Panc1 (cell line): ENCODE results near the gene FBLIM1. TPM values are rescaled to one million over a fixed set of nuclear protein-coding genes. Genes with fewer than 3 reads are reported as not detected.

Source experiments
- ATAC-seq: fragments of 200-7000 bp; cut with Tn5 transposase; 2 replicates; pipeline ENCODE4 v1.9.1; 2020; ENCODE audit warnings: mild to moderate bottlenecking, moderate library complexity
- BruUV-seq: library from RNA; stranded (reverse); fragments of 400-500 nt; replicated peaks from 2 replicates; lab custom pipeline; 2021; lab: Mats Ljungman, UMichigan
- CTCF ChIA-PET: fragments of 300-600 bp; sonication (Branson Sonifier 250); formaldehyde crosslinking; loops from one replicate; lab custom pipeline; 2022; ENCODE audit warnings: antibody characterized with exemption; lab: Charles Lee
- POLR2A ChIA-PET: fragments of 300-600 bp; sonication (Branson Sonifier 250); formaldehyde crosslinking; loops from one replicate; lab custom pipeline; 2022; ENCODE audit warnings: antibody characterized with exemption; lab: Charles Lee
- DNase-seq: peaks from one replicate; pipeline ENCODE4 v3.0.0-alpha.2; 2010; ENCODE audit warnings: low read depth, low spot score
- H3K27ac ChIP-seq: 2 replicates; pipeline ENCODE4 v1.5.1; 2011; ENCODE audit warnings: mild to moderate bottlenecking, low read length, inconsistent platforms
- H3K27me3 ChIP-seq: fragments of 200-500 bp; sonication (Bioruptor generic); 2 replicates; pipeline ENCODE4 v1.6.0; 2014; ENCODE audit warnings: low read length, inconsistent platforms; ENCODE audit not compliant: control insufficient read depth, insufficient read depth
- H3K36me3 ChIP-seq: fragments of 200-500 bp; sonication (Bioruptor generic); 2 replicates; pipeline ENCODE4 v1.5.1; 2014; ENCODE audit warnings: inconsistent platforms, mild to moderate bottlenecking, low read length, moderate library complexity; ENCODE audit not compliant: control insufficient read depth, insufficient read depth
- H3K4me1 ChIP-seq: 2 replicates; pipeline ENCODE4 v1.5.1; 2011; ENCODE audit warnings: inconsistent platforms, mild to moderate bottlenecking, low read length, moderate library complexity; ENCODE audit not compliant: control insufficient read depth, insufficient read depth
- H3K4me3 ChIP-seq, 2 experiments: 2 replicates each; pipeline ENCODE4 v1.5.1; 2011 to 2012; ENCODE audit warnings: low read depth in 2 of 2, low read length in 2 of 2, mild to moderate bottlenecking in 2 of 2, inconsistent platforms in 1 of 2, moderate library complexity in 1 of 2
- H3K9me3 ChIP-seq: fragments of 200-500 bp; sonication (Bioruptor generic); 2 replicates; pipeline ENCODE4 v1.5.1; 2014; ENCODE audit warnings: low read depth, mild to moderate bottlenecking, inconsistent platforms, low read length, moderate library complexity; ENCODE audit not compliant: control insufficient read depth, insufficient read depth
- CTCF ChIP-seq: fragments of 450-650 bp; IDR thresholded peaks from 2 replicates; pipeline ENCODE4 v1.5.1; 2017; ENCODE audit warnings: mild to moderate bottlenecking
- POLR2AphosphoS5 ChIP-seq: IDR thresholded peaks from 2 replicates; pipeline ENCODE4 v1.6.1; 2012; ENCODE audit warnings: mild to moderate bottlenecking, low read depth, low read length, moderate library complexity
- REST ChIP-seq, 2 experiments: IDR thresholded peaks; 2 replicates each; pipeline ENCODE4 v1.6.1; 2011 to 2012; ENCODE audit warnings: low read depth in 2 of 2, control low read depth in 1 of 2, low read length in 1 of 2, mild to moderate bottlenecking in 1 of 2, moderate library complexity in 1 of 2; ENCODE audit not compliant: insufficient read depth in 1 of 2
- SIN3A ChIP-seq: IDR thresholded peaks from 2 replicates; pipeline ENCODE4 v1.6.1; 2012; ENCODE audit warnings: low read depth, mild to moderate bottlenecking, low read length, moderate library complexity, borderline replicate concordance; ENCODE audit not compliant: insufficient read depth
- TCF7L2 ChIP-seq: IDR thresholded peaks from 2 replicates; pipeline ENCODE4 v1.6.1; 2011; ENCODE audit warnings: mild to moderate bottlenecking, low read depth, low read length, inconsistent platforms
- in situ Hi-C: cut with HindIII; loops from 2 replicates; pipeline ENCODE4 v1.10.0; 2016; ENCODE audit warnings: low sequenced_read_pairs, low pct_unique_long_range_greater_than_20kb
- intact Hi-C: fragments of 100-400 bp; cut with micrococcal nuclease; formaldehyde crosslinking; loops from one replicate; pipeline ENCODE4 v1.10.0; 2022; ENCODE audit not compliant: unreplicated experiment
- total RNA-seq: library from RNA; stranded (reverse); gene quantifications from one replicate; pipeline ENCODE4 v1.2.1, GENCODE V29; 2021; ENCODE audit not compliant: unreplicated experiment

Gene FBLIM1
- total RNA-seq, 1 experiment from 2014 or later: 4.3 TPM

DNA sequence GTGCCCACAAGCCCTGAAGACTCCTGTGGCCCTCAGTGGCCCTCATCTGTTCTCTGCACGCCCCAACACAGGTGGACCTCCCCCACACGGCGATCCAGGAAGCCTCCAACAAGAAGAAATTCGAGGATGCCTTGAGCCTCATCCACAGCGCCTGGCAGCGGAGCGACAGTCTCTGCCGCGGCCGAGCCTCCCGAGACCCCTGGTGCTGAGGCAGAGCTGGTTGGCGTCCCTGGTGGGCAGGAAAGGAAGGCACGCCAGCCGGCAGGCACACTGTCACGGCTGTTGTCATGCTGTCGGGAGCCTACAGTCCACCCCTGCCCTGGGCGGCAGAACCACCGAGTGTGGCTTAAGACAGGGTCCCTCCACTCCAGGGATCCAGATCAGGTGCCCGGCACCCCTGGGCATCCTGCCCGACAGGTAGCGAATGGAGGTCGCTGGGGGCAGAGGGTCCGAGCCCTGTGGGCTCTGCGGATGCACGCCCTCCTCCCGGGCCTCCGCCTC, 24.8 kb upstream of the FBLIM1 start:
- POLR2A ChIA-PET: no interaction called here

GRCh38 chr1:15734296-15734695, 24.3 kb upstream of the FBLIM1 start:
- H3K27ac ChIP-seq: no peak overlapping the region
- CTCF ChIA-PET: no interaction called here
- TF ChIP-seq POLR2AphosphoS5 (no peak), TCF7L2 (no peak), REST (IDR thresholded peaks at IDR 0.05; ENCODE audit: insufficient read depth in 1 of 2, low read depth in 2 of 2, low read length in 1 of 2) (no peak), CTCF (no peak), SIN3A (no peak)
- DNase-seq: no peak
- intact Hi-C loops (no loop called here), in situ Hi-C loops (no loop called here)
- no peak for ATAC-seq
- BruUV-seq: no TSS peak
- no peaks in the 10 kb centered on the region for H3K36me3 ChIP-seq
- H3K27me3 ChIP-seq: no peaks in the 10 kb centered on the region
- POLR2A ChIA-PET: no interaction called here
- H3K4me3 ChIP-seq: no peak overlapping the region
- H3K4me1 ChIP-seq: no peaks in the 10 kb centered on the region; the same call in 1 of the 2 replicates
- H3K9me3 ChIP-seq: no peaks in the 10 kb centered on the region

More for the DNA sequence above, 24.8 kb upstream of the FBLIM1 start:
- H3K27ac ChIP-seq: no peak overlapping the region
- H3K27me3 ChIP-seq: no peaks in the 10 kb centered on the region
- no peak overlapping the region for H3K4me3 ChIP-seq
- ATAC-seq: no peak
- no peaks in the 10 kb centered on the region; the same call in 1 of the 2 replicates for H3K4me1 ChIP-seq
- no peaks in the 10 kb centered on the region for H3K36me3 ChIP-seq
- H3K9me3 ChIP-seq: no peaks in the 10 kb centered on the region
- TF ChIP-seq TCF7L2 (no peak), REST (IDR thresholded peaks at IDR 0.05; ENCODE audit: insufficient read depth in 1 of 2, low read depth in 2 of 2, low read length in 1 of 2) (no peak), CTCF (no peak), POLR2AphosphoS5 (no peak), SIN3A (no peak)
- BruUV-seq: no TSS peak
- intact Hi-C loops (no loop called here), in situ Hi-C loops (no loop called here)
- CTCF ChIA-PET: no interaction called here
- no peak for DNase-seq
